ENCODE measurements around the gene ID1. TPM values are rescaled to one million over a fixed set of nuclear protein-coding genes. Genes with fewer than 3 reads are reported as not detected.
"Not testable (repeated sequence)": the region's sequence is repeated elsewhere in the genome, so short reads cannot be mapped to it uniquely, and the experiment has no call there.

Gene ID1
- total RNA-seq, 2 experiments from 2014 or later = 0.42 to 0.50 TPM

GRCh38 chr20:31620246-31620645 lies 15.2 kb downstream of the ID1 start:
- Mint-ChIP-seq H3K4me3 (no peak overlapping the region), H3K4me1 (ENCODE audit: low read depth) (peaks cover 7% of the 10 kb centered on the region), H3K9me3 (ENCODE audit: insufficient read depth) (no peaks in the 10 kb centered on the region), H3K27me3 (ENCODE audit: low read depth) (peaks cover 14% of the 10 kb centered on the region), H3K36me3 (ENCODE audit: low read depth) (no peaks in the 10 kb centered on the region), H3K27ac (no peak overlapping the region)
- no peak for ATAC-seq
- no peak for DNase-seq
- ChIA-PET POLR2A (no interaction called here), CTCF (interaction anchor here (19.4 kb wide), 1 partner anchor 53 kb away, joined by 901 read pairs; no protein-coding TSS in a partner anchor)

DNA sequence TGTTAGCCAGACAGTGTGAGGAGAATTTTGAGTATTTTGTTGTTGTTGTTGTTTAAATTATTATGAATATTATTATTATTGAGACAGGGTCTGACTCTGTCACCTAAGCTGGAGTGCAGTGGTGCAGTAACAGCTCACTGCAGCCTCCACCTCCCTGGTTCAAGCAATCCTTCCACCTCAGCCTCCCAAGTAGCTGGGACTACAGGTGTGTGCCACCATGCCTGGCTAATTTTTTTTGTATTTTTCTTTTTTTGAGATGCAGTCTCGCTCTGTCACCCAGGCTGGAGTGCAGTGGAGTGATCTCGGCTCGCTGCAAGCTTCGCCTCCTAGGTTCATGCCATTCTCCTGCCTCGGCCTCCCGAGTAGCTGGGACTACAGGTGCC lies 18.0 kb downstream of the ID1 start:
- H3K4me3 Mint-ChIP-seq; POLR2A ChIA-PET; H3K9me3 Mint-ChIP-seq (ENCODE audit: insufficient read depth); H3K4me1 Mint-ChIP-seq (ENCODE audit: low read depth); DNase-seq; H3K27ac Mint-ChIP-seq; H3K36me3 Mint-ChIP-seq (ENCODE audit: low read depth); ATAC-seq: not testable (repeated sequence)
- CTCF ChIA-PET = interaction anchor here (3.0 kb wide), 1 partner anchor 10 kb away, joined by 15 read pairs; no protein-coding TSS in a partner anchor
- H3K27me3 Mint-ChIP-seq (ENCODE audit: low read depth) = peaks cover 10% of the 10 kb centered on the region

DNA sequence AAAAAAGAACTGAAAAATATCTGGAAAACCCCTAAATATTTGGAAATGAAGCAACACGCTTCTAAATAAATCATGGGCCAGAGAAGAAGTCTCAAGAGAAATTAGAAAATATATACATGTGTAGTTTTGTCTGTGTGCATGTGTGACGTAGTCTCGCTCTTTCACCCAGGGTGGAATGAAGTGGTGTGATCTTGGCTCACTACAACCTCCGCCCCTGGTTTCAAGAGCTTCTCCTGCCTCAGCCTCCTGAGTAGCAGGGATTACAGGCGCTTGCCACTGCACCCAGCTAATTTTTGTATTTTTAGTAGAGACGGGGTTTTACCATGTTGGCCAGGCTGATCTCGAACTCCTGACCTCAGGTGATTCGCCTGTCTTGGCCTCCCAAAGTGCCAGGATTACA lies 21.4 kb downstream of the ID1 start:
- H3K27ac Mint-ChIP-seq; ATAC-seq; H3K4me3 Mint-ChIP-seq; H3K27me3 Mint-ChIP-seq (ENCODE audit: low read depth); H3K36me3 Mint-ChIP-seq (ENCODE audit: low read depth); H3K4me1 Mint-ChIP-seq (ENCODE audit: low read depth); H3K9me3 Mint-ChIP-seq (ENCODE audit: insufficient read depth); DNase-seq; POLR2A ChIA-PET: not testable (repeated sequence)
- CTCF ChIA-PET = interaction anchor here (1.4 to 1.5 kb wide), 2 partner anchors 14 to 97 kb away, joined by 5 to 8 read pairs; no protein-coding TSS in a partner anchor

DNA sequence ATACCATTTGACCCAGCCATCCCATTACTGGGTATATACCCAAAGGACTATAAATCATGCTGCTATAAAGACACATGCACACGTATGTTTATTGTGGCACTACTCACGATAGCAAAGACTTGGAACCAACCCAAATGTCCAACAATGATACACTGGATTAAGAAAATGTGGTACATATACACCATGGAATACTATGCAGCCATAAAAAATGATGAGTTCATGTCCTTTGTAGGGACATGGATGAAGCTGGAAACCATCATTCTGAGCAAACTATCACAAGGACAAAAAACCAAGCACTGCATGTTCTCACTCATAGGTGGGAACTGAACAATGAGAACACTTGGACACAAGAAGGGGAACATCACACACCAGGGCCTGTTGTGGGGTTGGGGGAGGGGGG lies 23.0 kb downstream of the ID1 start:
- DNase-seq; H3K27ac Mint-ChIP-seq; H3K4me3 Mint-ChIP-seq; H3K4me1 Mint-ChIP-seq (ENCODE audit: low read depth); POLR2A ChIA-PET; ATAC-seq; H3K36me3 Mint-ChIP-seq (ENCODE audit: low read depth); H3K27me3 Mint-ChIP-seq (ENCODE audit: low read depth); H3K9me3 Mint-ChIP-seq (ENCODE audit: insufficient read depth): not testable (repeated sequence)
- CTCF ChIA-PET = interaction anchor here (1.1 to 1.4 kb wide), 2 partner anchors 15 to 33 kb away, joined by 3 to 8 read pairs; no protein-coding TSS in a partner anchor

- Mint-ChIP-seq H3K9me3 (ENCODE audit: insufficient read depth) (no peaks in the 10 kb centered on the region), H3K4me1 (ENCODE audit: low read depth) (peaks cover 8% of the 10 kb centered on the region), H3K27ac (no peak overlapping the region), H3K27me3 (ENCODE audit: low read depth) (peaks cover 4% of the 10 kb centered on the region), H3K4me3 (no peak overlapping the region), H3K36me3 (ENCODE audit: low read depth) (no peaks in the 10 kb centered on the region)
- POLR2A ChIA-PET = no interaction called here
- ATAC-seq (no peak), DNase-seq (no peak)
- CTCF ChIA-PET = interaction anchor here (8.9 kb wide), 1 partner anchor 92 kb away, joined by 146 read pairs; the partner anchor contains the start of gene BCL2L1
These were observed 25.2 kb downstream of the ID1 start for GRCh38 chr20:31630187-31630790.

GRCh38 chr20:31632548-31633338 lies 27.7 kb downstream of the ID1 start:
- peaks cover 5% of the 10 kb centered on the region for H3K27me3 Mint-ChIP-seq (ENCODE audit: low read depth)
- POLR2A ChIA-PET = no interaction called here
- DNase-seq (no peak), ATAC-seq (no peak)
- CTCF ChIA-PET = interaction anchor here (0.7 to 8.9 kb wide), 6 partner anchors 12 to 90 kb away, joined by 3 to 146 read pairs (median 14); partner anchors contain the start of gene BCL2L1
- H3K9me3 Mint-ChIP-seq (ENCODE audit: insufficient read depth) = no peaks in the 10 kb centered on the region
- no peaks in the 10 kb centered on the region for H3K36me3 Mint-ChIP-seq (ENCODE audit: low read depth)
- H3K4me1 Mint-ChIP-seq (ENCODE audit: low read depth) = peaks cover 8% of the 10 kb centered on the region
- H3K27ac Mint-ChIP-seq = no peak overlapping the region
- H3K4me3 Mint-ChIP-seq = no peak overlapping the region

- Mint-ChIP-seq H3K27me3 (ENCODE audit: low read depth) (peaks cover 5% of the 10 kb centered on the region), H3K9me3 (ENCODE audit: insufficient read depth) (no peaks in the 10 kb centered on the region), H3K27ac (no peak overlapping the region), H3K4me1 (ENCODE audit: low read depth) (peaks cover 8% of the 10 kb centered on the region), H3K4me3 (no peak overlapping the region), H3K36me3 (ENCODE audit: low read depth) (no peaks in the 10 kb centered on the region)
- POLR2A ChIA-PET = interaction anchor here (1.3 kb wide), 1 partner anchor 90 kb away, joined by 12 read pairs; no protein-coding TSS in a partner anchor
- no peak for DNase-seq
- CTCF ChIA-PET = interaction anchor here (0.7 to 8.9 kb wide), 25 partner anchors 8 to 218 kb away, joined by 3 to 146 read pairs (median 5); partner anchors contain the start of genes BCL2L1 and ID1
- ATAC-seq = no peak
These were observed 28.3 kb downstream of the ID1 start for GRCh38 chr20:31633339-31633914.

GRCh38 chr20:31637660-31638059 lies 32.6 kb downstream of the ID1 start, which contains the start of gene COX4I2:
Gene COX4I2 (plus strand): TSS chr20:31637912. CDS start chr20:31639018, 1,106 bp downstream.
- H3K36me3 Mint-ChIP-seq (ENCODE audit: low read depth) = no peaks in the 10 kb centered on the region
- H3K4me3 Mint-ChIP-seq = no peak within 1 kb of the TSS
- peaks cover 23% of the 10 kb centered on the region for H3K27me3 Mint-ChIP-seq (ENCODE audit: low read depth)
- ATAC-seq (no peak), DNase-seq (no peak)
- no peak within 1 kb of the TSS for H3K27ac Mint-ChIP-seq
- H3K4me1 Mint-ChIP-seq (ENCODE audit: low read depth) = peaks cover 27% of the 10 kb centered on the region
- no peaks in the 10 kb centered on the region for H3K9me3 Mint-ChIP-seq (ENCODE audit: insufficient read depth)
- ChIA-PET POLR2A (no interaction called here), CTCF (interaction anchor here (1.4 to 8.9 kb wide), 2 partner anchors 25 to 85 kb away, joined by 4 to 146 read pairs; partner anchors contain the start of gene BCL2L1)

GRCh38 chr20:31638317-31638716 lies 33.2 kb downstream of the ID1 start:
- no peaks in the 10 kb centered on the region for H3K9me3 Mint-ChIP-seq (ENCODE audit: insufficient read depth)
- no peak overlapping the region for H3K4me3 Mint-ChIP-seq
- no peak for ATAC-seq
- CTCF ChIA-PET = interaction anchor here (1.3 to 1.4 kb wide), 2 partner anchors 26 to 85 kb away, joined by 4 to 6 read pairs; no protein-coding TSS in a partner anchor
- peaks cover 28% of the 10 kb centered on the region for H3K27me3 Mint-ChIP-seq (ENCODE audit: low read depth)
- peaks cover 33% of the 10 kb centered on the region for H3K4me1 Mint-ChIP-seq (ENCODE audit: low read depth)
- H3K36me3 Mint-ChIP-seq (ENCODE audit: low read depth) = no peaks in the 10 kb centered on the region
- POLR2A ChIA-PET = no interaction called here
- no peak for DNase-seq
- H3K27ac Mint-ChIP-seq = no peak overlapping the region

DNA sequence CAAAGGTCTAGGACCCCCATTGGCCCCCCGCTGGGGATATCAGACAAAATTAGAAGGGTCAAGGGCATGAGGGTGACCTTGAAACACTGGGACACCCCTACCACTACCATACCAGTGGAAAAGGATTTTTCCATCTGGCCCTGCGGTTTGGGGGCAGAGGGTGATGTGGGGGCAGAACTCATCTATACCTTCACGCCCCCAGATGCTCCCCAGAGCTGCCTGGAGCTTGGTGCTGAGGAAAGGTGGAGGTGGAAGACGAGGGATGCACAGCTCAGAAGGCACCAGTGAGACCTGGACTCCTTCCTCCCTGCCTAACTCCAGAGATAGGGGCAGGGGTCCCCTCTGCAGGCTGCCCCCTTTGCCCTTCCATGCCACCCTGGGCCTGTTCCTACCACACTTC lies 33.7 kb downstream of the ID1 start:
- peaks cover 32% of the 10 kb centered on the region for H3K27me3 Mint-ChIP-seq (ENCODE audit: low read depth)
- DNase-seq = no peak
- POLR2A ChIA-PET = no interaction called here

GRCh38 chr20:31640259-31640658 lies 35.2 kb downstream of the ID1 start:
- ChIA-PET POLR2A (interaction anchor here (1.7 kb wide), 1 partner anchor 83 kb away, joined by 7 read pairs; the partner anchor contains the start of gene BCL2L1), CTCF (interaction anchor here (2.4 to 2.7 kb wide), 2 partner anchors 27 to 84 kb away, joined by 12 to 32 read pairs; no protein-coding TSS in a partner anchor)
- no peak overlapping the region for H3K4me3 Mint-ChIP-seq
- H3K27me3 Mint-ChIP-seq (ENCODE audit: low read depth) = peaks cover 35% of the 10 kb centered on the region
- ATAC-seq (no peak), DNase-seq (no peak)
- H3K4me1 Mint-ChIP-seq (ENCODE audit: low read depth) = peaks cover 43% of the 10 kb centered on the region
- H3K36me3 Mint-ChIP-seq (ENCODE audit: low read depth) = no peaks in the 10 kb centered on the region
- H3K9me3 Mint-ChIP-seq (ENCODE audit: insufficient read depth) = no peaks in the 10 kb centered on the region
- no peak overlapping the region for H3K27ac Mint-ChIP-seq

More for the DNA sequence above, 33.7 kb downstream of the ID1 start:
- Mint-ChIP-seq H3K9me3 (ENCODE audit: insufficient read depth) (no peaks in the 10 kb centered on the region), H3K4me3 (no peak overlapping the region), H3K4me1 (ENCODE audit: low read depth) (peaks cover 37% of the 10 kb centered on the region), H3K27ac (no peak overlapping the region), H3K36me3 (ENCODE audit: low read depth) (no peaks in the 10 kb centered on the region)
- CTCF ChIA-PET = interaction anchor here (1.3 to 1.4 kb wide), 2 partner anchors 26 to 85 kb away, joined by 4 to 6 read pairs; no protein-coding TSS in a partner anchor
- ATAC-seq = no peak
